Neural cell (in vitro differentiated cells): ENCODE measurements around the gene CPNE4. TPM values are rescaled to one million over a fixed set of nuclear protein-coding genes. Genes with fewer than 3 reads are reported as not detected.

Experiments used
- H2AFZ ChIP-seq: fragments of 200-600, 300-800 bp; sonication (generic), shearing (Covaris generic); 2 replicates; pipeline ENCODE4 v1.6.0; 2014; ENCODE audit warnings: low read depth, mild to moderate bottlenecking, antibody characterized with exemption, low read length, moderate library complexity
- H3F3A ChIP-seq: fragments of 200-600 bp; shearing (Covaris generic); 2 replicates; pipeline ENCODE4 v1.6.1; 2016; ENCODE audit warnings: mild to moderate bottlenecking, moderate library complexity, mixed read lengths, antibody characterized with exemption, low read length; ENCODE audit not compliant: insufficient read depth, poor library complexity, severe bottlenecking
- H3K27ac ChIP-seq: fragments of 200-600, 300-800 bp; sonication (generic), shearing (Covaris generic); 2 replicates; pipeline ENCODE4 v1.5.1; 2014; ENCODE audit warnings: mild to moderate bottlenecking, low read length, moderate library complexity
- H3K27me3 ChIP-seq: fragments of 300-800, 200-600 bp; sonication (generic), shearing (Covaris generic); 2 replicates; pipeline ENCODE4 v1.6.0; 2014; ENCODE audit warnings: mild to moderate bottlenecking, low read depth, low read length, moderate library complexity; ENCODE audit not compliant: insufficient read depth
- H3K36me3 ChIP-seq: fragments of 300-800, 200-600 bp; sonication (generic), shearing (Covaris generic); 2 replicates; pipeline ENCODE4 v1.5.1; 2014; ENCODE audit warnings: mild to moderate bottlenecking, antibody characterized with exemption, low read length, moderate library complexity; ENCODE audit not compliant: insufficient read depth
- H3K4me2 ChIP-seq: fragments of 300-800, 200-600 bp; sonication (generic), shearing (Covaris generic); 2 replicates; pipeline ENCODE4 v1.6.0; 2014; ENCODE audit warnings: mild to moderate bottlenecking, low read length
- H3K4me3 ChIP-seq: fragments of 300-800, 200-600 bp; sonication (generic), shearing (Covaris generic); 2 replicates; pipeline ENCODE4 v1.5.1; 2014; ENCODE audit warnings: mild to moderate bottlenecking, low read length, moderate library complexity
- H3K79me2 ChIP-seq: fragments of 200-600 bp; shearing (Covaris generic); replicated peaks from 2 replicates; pipeline ENCODE4 v1.6.0; 2014; ENCODE audit warnings: mild to moderate bottlenecking, low read length, moderate library complexity; ENCODE audit not compliant: insufficient read depth
- H3K9ac ChIP-seq: fragments of 300-800, 200-600 bp; sonication (generic), shearing (Covaris generic); 2 replicates; pipeline ENCODE4 v1.6.1; 2016; ENCODE audit warnings: mild to moderate bottlenecking, low read length, mixed read lengths
- H3K9me2 ChIP-seq: fragments of 200-600 bp; shearing (Covaris generic); 2 replicates; pipeline ENCODE4 v1.6.1; 2016; ENCODE audit warnings: mild to moderate bottlenecking, low read length, mixed read lengths; ENCODE audit not compliant: insufficient read depth
- H3K9me3 ChIP-seq: fragments of 200-600, 300-800 bp; sonication (generic), shearing (Covaris generic); 2 replicates; pipeline ENCODE4 v1.6.1; 2016; ENCODE audit warnings: mild to moderate bottlenecking, mixed run types, low read length, moderate library complexity, mixed read lengths
- H4K20me1 ChIP-seq: fragments of 200-600 bp; shearing (Covaris generic); 2 replicates; pipeline ENCODE4 v1.6.1; 2016; ENCODE audit warnings: mild to moderate bottlenecking, mixed run types; ENCODE audit not compliant: insufficient read depth
- EP300 ChIP-seq: fragments of 450-650 bp; conservative IDR thresholded peaks from 2 replicates; pipeline ENCODE4 v1.6.1; 2014; ENCODE audit warnings: antibody characterized with exemption, mild to moderate bottlenecking, moderate library complexity; ENCODE audit not compliant: poor library complexity, severe bottlenecking
- EZH2 ChIP-seq: fragments of 200-600, 300-800 bp; shearing (Covaris generic), sonication (generic); IDR thresholded peaks from 2 replicates; pipeline ENCODE4 v1.6.1; 2014; ENCODE audit warnings: antibody characterized with exemption, low read length, borderline replicate concordance, mild to moderate bottlenecking; ENCODE audit not compliant: insufficient read depth, poor library complexity, severe bottlenecking
- MXI1 ChIP-seq: fragments of 450-650 bp; conservative IDR thresholded peaks from 2 replicates; pipeline ENCODE4 v1.6.1; 2014; ENCODE audit warnings: antibody characterized with exemption, mild to moderate bottlenecking; ENCODE audit not compliant: poor library complexity, severe bottlenecking
- POLR2AphosphoS5 ChIP-seq: IDR thresholded peaks from 2 replicates; pipeline ENCODE4 v1.6.1; 2012
- RAD21 ChIP-seq: fragments of 450-650 bp; conservative IDR thresholded peaks from 2 replicates; pipeline ENCODE4 v1.6.1; 2014; ENCODE audit warnings: antibody characterized with exemption, mild to moderate bottlenecking, moderate library complexity
- SMC3 ChIP-seq: fragments of 450-650 bp; conservative IDR thresholded peaks from 2 replicates; pipeline ENCODE4 v1.6.1; 2014; ENCODE audit warnings: antibody characterized with exemption, mild to moderate bottlenecking, moderate library complexity; ENCODE audit not compliant: poor library complexity
- TAF1 ChIP-seq: IDR thresholded peaks from 2 replicates; pipeline ENCODE4 v1.6.1; 2012; ENCODE audit warnings: low read depth
- polyA plus RNA-seq: library from polyadenylated mRNA; depleted of rRNA; stranded (reverse); fragments of >200 nt; gene quantifications from 2 replicates; pipeline ENCODE4 v1.2.3, GENCODE V29; 2014
- TF ChIP-seq, protein P1 (sequence below): fragments of 450-650 bp; IDR thresholded peaks from 2 replicates; pipeline ENCODE4 v1.5.1; 2014; ENCODE audit warnings: antibody characterized with exemption, mild to moderate bottlenecking, moderate library complexity; ENCODE audit not compliant: poor library complexity, severe bottlenecking
- TF ChIP-seq, protein P2 (sequence below): IDR thresholded peaks from 2 replicates; pipeline ENCODE4 v1.6.1; 2012; ENCODE audit warnings: borderline replicate concordance

The CPNE4 gene
- polyA plus RNA-seq, 1 donor from 2014 or later = 0.59 TPM

DNA sequence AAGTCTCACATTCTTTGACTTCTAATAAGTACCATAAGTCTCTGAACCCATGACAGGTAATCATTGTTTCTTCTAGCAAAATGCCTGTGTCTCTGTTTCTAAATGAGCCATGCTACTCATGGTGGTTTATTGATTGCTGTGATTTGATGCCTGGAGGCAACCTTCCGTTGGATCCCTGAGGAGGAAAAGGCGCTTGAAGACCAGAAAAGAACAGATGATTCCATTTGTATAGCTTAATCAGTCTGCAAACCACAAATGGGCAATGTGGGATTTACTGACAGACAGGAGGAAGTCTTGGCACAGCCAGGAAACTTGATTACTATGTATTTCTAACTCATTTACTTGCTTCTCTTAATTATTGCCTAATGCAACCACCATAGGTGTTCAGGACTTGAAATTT, 428.9 kb downstream of the CPNE4 start:
- Histone ChIP-seq H3K27ac (no peak overlapping the region), H4K20me1 (no peaks in the 10 kb centered on the region), H3K9me3 (no peaks in the 10 kb centered on the region), H3K36me3 (no peaks in the 10 kb centered on the region), H3K9ac (no peak overlapping the region), H3K79me2 (no peaks in the 10 kb centered on the region), H3K4me2 (no peak overlapping the region), H2AFZ (no peak overlapping the region), H3F3A (no peaks in the 10 kb centered on the region), H3K4me3 (no peak overlapping the region), H3K27me3 (no peaks in the 10 kb centered on the region), H3K9me2 (no peaks in the 10 kb centered on the region)
- TF ChIP-seq POLR2AphosphoS5 (no peak), EZH2 (no peak), SMC3 (no peak), EP300 (no peak), MXI1 (no peak)
- TF ChIP-seq, protein P1, sequence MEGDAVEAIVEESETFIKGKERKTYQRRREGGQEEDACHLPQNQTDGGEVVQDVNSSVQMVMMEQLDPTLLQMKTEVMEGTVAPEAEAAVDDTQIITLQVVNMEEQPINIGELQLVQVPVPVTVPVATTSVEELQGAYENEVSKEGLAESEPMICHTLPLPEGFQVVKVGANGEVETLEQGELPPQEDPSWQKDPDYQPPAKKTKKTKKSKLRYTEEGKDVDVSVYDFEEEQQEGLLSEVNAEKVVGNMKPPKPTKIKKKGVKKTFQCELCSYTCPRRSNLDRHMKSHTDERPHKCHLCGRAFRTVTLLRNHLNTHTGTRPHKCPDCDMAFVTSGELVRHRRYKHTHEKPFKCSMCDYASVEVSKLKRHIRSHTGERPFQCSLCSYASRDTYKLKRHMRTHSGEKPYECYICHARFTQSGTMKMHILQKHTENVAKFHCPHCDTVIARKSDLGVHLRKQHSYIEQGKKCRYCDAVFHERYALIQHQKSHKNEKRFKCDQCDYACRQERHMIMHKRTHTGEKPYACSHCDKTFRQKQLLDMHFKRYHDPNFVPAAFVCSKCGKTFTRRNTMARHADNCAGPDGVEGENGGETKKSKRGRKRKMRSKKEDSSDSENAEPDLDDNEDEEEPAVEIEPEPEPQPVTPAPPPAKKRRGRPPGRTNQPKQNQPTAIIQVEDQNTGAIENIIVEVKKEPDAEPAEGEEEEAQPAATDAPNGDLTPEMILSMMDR = no peak

DNA sequence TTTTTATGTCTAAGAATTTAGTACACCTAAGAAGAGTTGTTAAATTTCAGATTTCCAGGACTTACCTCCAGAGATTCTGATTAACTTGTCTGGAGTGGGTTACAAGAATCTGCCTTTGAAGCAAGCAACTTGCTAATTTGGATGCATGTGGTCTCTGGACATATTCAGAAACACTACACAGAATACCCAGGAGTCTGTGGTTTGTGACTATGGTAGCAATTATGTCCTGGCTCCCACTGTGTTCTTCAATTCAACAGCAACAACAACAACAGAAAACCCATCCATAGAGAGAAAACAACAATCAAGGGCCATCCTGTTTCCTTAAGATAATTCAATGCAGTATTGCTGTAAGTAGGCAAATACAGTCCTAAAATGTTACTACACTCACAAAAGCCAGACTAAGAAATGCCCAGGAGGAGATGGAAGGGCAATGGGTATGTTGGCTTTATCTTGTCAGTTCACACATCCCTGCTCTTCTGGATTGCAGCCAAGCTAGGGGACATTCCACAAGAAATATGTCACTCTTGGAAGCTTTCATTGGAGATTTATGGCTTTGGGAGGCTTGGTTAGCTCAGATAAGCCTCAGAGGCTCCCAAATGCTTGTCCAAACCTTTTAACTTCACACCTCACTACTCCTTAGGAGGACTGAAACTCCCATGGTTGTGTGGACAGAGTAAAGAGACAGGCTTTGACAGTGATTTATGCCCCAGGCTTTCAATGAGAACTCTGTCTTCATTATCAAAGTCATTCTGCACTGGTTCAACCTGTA, 432.6 kb downstream of the CPNE4 start:
- H3K4me2 ChIP-seq = no peak overlapping the region

More for the DNA sequence above, 432.6 kb downstream of the CPNE4 start:
- no peaks in the 10 kb centered on the region for H3K9me3 ChIP-seq
- no peaks in the 10 kb centered on the region for H3F3A ChIP-seq
- H3K9ac ChIP-seq = no peak overlapping the region
- no peaks in the 10 kb centered on the region for H3K27me3 ChIP-seq
- H3K9me2 ChIP-seq = no peaks in the 10 kb centered on the region
- no peak overlapping the region for H3K4me3 ChIP-seq
- no peak overlapping the region for H3K27ac ChIP-seq
- TF ChIP-seq MXI1 = no peak
- TF ChIP-seq EP300 = no peak
- TF ChIP-seq, protein P1 = no peak
- no peak for TF ChIP-seq EZH2
- no peak for TF ChIP-seq SMC3
- TF ChIP-seq, protein P2, sequence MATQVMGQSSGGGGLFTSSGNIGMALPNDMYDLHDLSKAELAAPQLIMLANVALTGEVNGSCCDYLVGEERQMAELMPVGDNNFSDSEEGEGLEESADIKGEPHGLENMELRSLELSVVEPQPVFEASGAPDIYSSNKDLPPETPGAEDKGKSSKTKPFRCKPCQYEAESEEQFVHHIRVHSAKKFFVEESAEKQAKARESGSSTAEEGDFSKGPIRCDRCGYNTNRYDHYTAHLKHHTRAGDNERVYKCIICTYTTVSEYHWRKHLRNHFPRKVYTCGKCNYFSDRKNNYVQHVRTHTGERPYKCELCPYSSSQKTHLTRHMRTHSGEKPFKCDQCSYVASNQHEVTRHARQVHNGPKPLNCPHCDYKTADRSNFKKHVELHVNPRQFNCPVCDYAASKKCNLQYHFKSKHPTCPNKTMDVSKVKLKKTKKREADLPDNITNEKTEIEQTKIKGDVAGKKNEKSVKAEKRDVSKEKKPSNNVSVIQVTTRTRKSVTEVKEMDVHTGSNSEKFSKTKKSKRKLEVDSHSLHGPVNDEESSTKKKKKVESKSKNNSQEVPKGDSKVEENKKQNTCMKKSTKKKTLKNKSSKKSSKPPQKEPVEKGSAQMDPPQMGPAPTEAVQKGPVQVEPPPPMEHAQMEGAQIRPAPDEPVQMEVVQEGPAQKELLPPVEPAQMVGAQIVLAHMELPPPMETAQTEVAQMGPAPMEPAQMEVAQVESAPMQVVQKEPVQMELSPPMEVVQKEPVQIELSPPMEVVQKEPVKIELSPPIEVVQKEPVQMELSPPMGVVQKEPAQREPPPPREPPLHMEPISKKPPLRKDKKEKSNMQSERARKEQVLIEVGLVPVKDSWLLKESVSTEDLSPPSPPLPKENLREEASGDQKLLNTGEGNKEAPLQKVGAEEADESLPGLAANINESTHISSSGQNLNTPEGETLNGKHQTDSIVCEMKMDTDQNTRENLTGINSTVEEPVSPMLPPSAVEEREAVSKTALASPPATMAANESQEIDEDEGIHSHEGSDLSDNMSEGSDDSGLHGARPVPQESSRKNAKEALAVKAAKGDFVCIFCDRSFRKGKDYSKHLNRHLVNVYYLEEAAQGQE = no peak
- TF ChIP-seq RAD21 = no peak
- no peak for TF ChIP-seq POLR2AphosphoS5
- TF ChIP-seq TAF1 = no peak
- no peaks in the 10 kb centered on the region for H3K36me3 ChIP-seq
- no peaks in the 10 kb centered on the region for H4K20me1 ChIP-seq
- H2AFZ ChIP-seq = no peak overlapping the region
- H3K79me2 ChIP-seq = no peaks in the 10 kb centered on the region
